H7 (cell line): Measurements from ENCODE around the gene GADD45A. TPM values are rescaled to one million over a fixed set of nuclear protein-coding genes. Genes with fewer than 3 reads are reported as not detected.

Experiments used
- DNase-seq: peaks from one replicate; pipeline ENCODE4 v3.0.0; 2012
- H3K27me3 ChIP-seq: 2 replicates; pipeline ENCODE4 v1.6.0; 2011; ENCODE audit warnings: mild to moderate bottlenecking, low read length; ENCODE audit not compliant: control insufficient read depth, insufficient read depth
- H3K36me3 ChIP-seq: replicated peaks from 2 replicates; pipeline ENCODE4 v1.5.1; 2011; ENCODE audit warnings: low read length; ENCODE audit not compliant: control insufficient read depth, insufficient read depth
- H3K4me3 ChIP-seq: 2 replicates; pipeline ENCODE4 v1.5.1; 2011; ENCODE audit warnings: low read depth, mild to moderate bottlenecking, control low read depth, low read length, moderate library complexity; ENCODE audit not compliant: insufficient read depth
- total RNA-seq: library from RNA; depleted of rRNA; stranded (reverse); fragments of >200 nt; shearing (Covaris generic); gene quantifications from 2 replicates; pipeline ENCODE4 v1.2.3, GENCODE V29; 2014

Gene GADD45A
- total RNA-seq, 1 experiment from 2014 or later, result 18.3 TPM

- no peak for DNase-seq
- H3K4me3 ChIP-seq, result no peak overlapping the region
- peaks cover 7% of the 10 kb centered on the region for H3K36me3 ChIP-seq
- H3K27me3 ChIP-seq, result no peaks in the 10 kb centered on the region
Observed at GRCh38 chr1:67689267-67690017, 4.4 kb downstream of the GADD45A start.

- Histone ChIP-seq H3K36me3 (peaks cover 7% of the 10 kb centered on the region), H3K4me3 (no peak overlapping the region), H3K27me3 (no peaks in the 10 kb centered on the region)
- no peak for DNase-seq
Observed at GRCh38 chr1:67690018-67690363, 5.0 kb downstream of the GADD45A start.

GRCh38 chr1:67690411-67690810, 5.4 kb downstream of the GADD45A start:
- Histone ChIP-seq H3K27me3 (no peaks in the 10 kb centered on the region), H3K36me3 (peaks cover 7% of the 10 kb centered on the region), H3K4me3 (no peak overlapping the region)
- no peak for DNase-seq

GRCh38 chr1:67691712-67692111, 6.7 kb downstream of the GADD45A start:
- H3K4me3 ChIP-seq, result no peak overlapping the region
- H3K27me3 ChIP-seq, result no peaks in the 10 kb centered on the region
- H3K36me3 ChIP-seq, result peaks cover 7% of the 10 kb centered on the region
- DNase-seq, result no peak

GRCh38 chr1:67695963-67696362, 11.0 kb downstream of the GADD45A start:
- DNase-seq, result no peak

GRCh38 chr1:67696708-67697107, 11.7 kb downstream of the GADD45A start:
- Histone ChIP-seq H3K36me3 (no peaks in the 10 kb centered on the region), H3K4me3 (no peak overlapping the region), H3K27me3 (no peaks in the 10 kb centered on the region)
- DNase-seq, result no peak

More at GRCh38 chr1:67695963-67696362, 11.0 kb downstream of the GADD45A start:
- Histone ChIP-seq H3K4me3 (no peak overlapping the region), H3K27me3 (no peaks in the 10 kb centered on the region), H3K36me3 (no peaks in the 10 kb centered on the region)

GRCh38 chr1:67700220-67700619, 15.2 kb downstream of the GADD45A start:
- no peaks in the 10 kb centered on the region for H3K27me3 ChIP-seq
- DNase-seq, result no peak
- H3K4me3 ChIP-seq, result no peak overlapping the region
- H3K36me3 ChIP-seq, result no peaks in the 10 kb centered on the region

- Histone ChIP-seq H3K4me3 (no peak overlapping the region), H3K36me3 (no peaks in the 10 kb centered on the region), H3K27me3 (no peaks in the 10 kb centered on the region)
- peak; percentile 73 for DNase-seq
Observed at GRCh38 chr1:67700692-67701410, 15.8 kb downstream of the GADD45A start.

GRCh38 chr1:67701876-67702275, 16.9 kb downstream of the GADD45A start:
- DNase-seq, result no peak
- no peaks in the 10 kb centered on the region for H3K27me3 ChIP-seq
- H3K4me3 ChIP-seq, result no peak overlapping the region
- H3K36me3 ChIP-seq, result no peaks in the 10 kb centered on the region

GRCh38 chr1:67704351-67704750, 19.4 kb downstream of the GADD45A start:
- no peaks in the 10 kb centered on the region for H3K27me3 ChIP-seq
- DNase-seq, result no peak
- no peak overlapping the region for H3K4me3 ChIP-seq
- no peaks in the 10 kb centered on the region; the same call in 1 of the 2 replicates for H3K36me3 ChIP-seq

- Histone ChIP-seq H3K4me3 (no peak overlapping the region), H3K36me3 (no peaks in the 10 kb centered on the region; the same call in 1 of the 2 replicates), H3K27me3 (no peaks in the 10 kb centered on the region)
- no peak for DNase-seq
Observed at GRCh38 chr1:67705735-67706453, 20.9 kb downstream of the GADD45A start.

- H3K27me3 ChIP-seq, result no peaks in the 10 kb centered on the region
- no peak overlapping the region for H3K4me3 ChIP-seq
- no peak for DNase-seq
- no peaks in the 10 kb centered on the region; the same call in 1 of the 2 replicates for H3K36me3 ChIP-seq
Observed at GRCh38 chr1:67708606-67709005, 23.6 kb downstream of the GADD45A start.

- Histone ChIP-seq H3K27me3 (no peaks in the 10 kb centered on the region), H3K4me3 (no peak overlapping the region), H3K36me3 (no peaks in the 10 kb centered on the region; the same call in 1 of the 2 replicates)
- no peak for DNase-seq
Observed at GRCh38 chr1:67710417-67710816, 25.4 kb downstream of the GADD45A start.

- H3K27me3 ChIP-seq, result no peaks in the 10 kb centered on the region
- no peak overlapping the region for H3K4me3 ChIP-seq
- DNase-seq, result no peak
- H3K36me3 ChIP-seq, result no peaks in the 10 kb centered on the region; the same call in 1 of the 2 replicates
Observed at GRCh38 chr1:67711158-67711854, 26.3 kb downstream of the GADD45A start.
